Jurkat, Clone E6-1 (cell line): ENCODE data around the gene TEX10.

Experiments
- DNase-seq: peaks from one replicate; pipeline ENCODE4 v3.0.0-alpha.2; 2011; ENCODE audit warnings: low read depth, low spot score
- H3K4me3 ChIP-seq: 2 replicates; pipeline ENCODE4 v1.5.1; 2011; ENCODE audit warnings: mild to moderate bottlenecking, low read length, control low read depth, moderate library complexity

TEX10 gene

GRCh38 chr9:100292414-100292813 lies 60.3 kb downstream of the TEX10 start:
- H3K4me3 ChIP-seq, result no peak overlapping the region
- DNase-seq, result no peak

DNA sequence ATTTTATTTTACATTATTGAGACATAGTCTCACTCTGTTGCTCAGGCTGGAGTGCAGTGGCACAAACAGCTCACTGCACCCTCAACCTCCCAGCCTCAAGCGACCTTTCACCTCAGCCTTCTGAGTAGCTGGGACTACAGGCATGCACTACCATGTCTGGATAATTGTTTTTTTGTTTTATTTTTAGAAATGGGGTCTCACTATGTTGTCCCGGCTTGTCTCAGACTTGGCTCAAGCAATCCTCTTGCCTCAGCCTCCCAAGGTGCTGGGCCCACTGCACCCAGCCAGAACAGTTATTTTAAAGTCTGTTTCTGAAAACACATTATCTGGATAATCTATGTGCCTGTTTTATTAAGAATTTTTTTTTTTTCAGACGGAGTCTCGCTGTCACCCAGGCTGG lies 62.0 kb downstream of the TEX10 start:
- DNase-seq, result no peak
- H3K4me3 ChIP-seq, result no peak overlapping the region

DNA sequence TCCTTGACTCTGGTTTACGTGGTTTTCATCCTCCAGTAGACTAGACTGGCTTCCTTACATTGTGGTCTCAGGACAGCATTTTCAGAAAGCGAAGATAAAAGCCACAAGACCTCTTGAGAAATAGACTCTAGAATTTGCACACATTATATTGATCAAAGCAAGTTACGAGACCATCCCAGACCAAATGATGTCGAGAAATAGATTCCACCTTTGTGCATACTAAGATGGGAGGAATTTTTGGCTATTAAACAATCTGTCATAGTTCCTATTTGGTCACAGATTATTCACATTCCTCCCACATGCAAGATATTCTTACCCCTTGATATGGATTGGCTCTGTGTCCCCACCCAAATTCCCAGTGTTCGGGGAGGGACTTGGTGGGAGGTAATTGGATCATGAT lies 65.6 kb downstream of the TEX10 start:
- no peak overlapping the region for H3K4me3 ChIP-seq
- no peak for DNase-seq

GRCh38 chr9:100286257-100286656 lies 66.5 kb downstream of the TEX10 start:
- no peak for DNase-seq
- H3K4me3 ChIP-seq, result no peak overlapping the region

- no peak for DNase-seq
- no peak overlapping the region for H3K4me3 ChIP-seq
These were observed 67.1 kb downstream of the TEX10 start for GRCh38 chr9:100285601-100286000.

DNA sequence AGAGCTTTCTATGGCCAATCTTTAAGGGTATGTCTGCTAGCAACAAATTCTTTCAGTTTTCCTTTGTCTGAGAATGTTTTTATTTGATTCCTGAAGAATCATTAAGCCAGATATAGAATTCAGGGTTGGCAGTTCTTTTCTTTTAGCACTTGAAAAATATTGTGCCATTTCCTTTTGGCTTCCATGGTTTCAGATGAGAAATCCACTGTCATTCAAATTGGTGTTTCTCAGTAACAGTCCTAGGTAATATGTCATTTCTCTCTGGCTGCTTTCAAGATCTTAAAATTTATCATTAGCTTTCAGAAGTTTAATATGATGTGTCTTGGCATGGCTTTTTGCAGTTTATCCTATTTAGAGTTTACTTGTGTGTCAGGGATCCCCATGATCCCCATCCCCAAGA lies 67.7 kb downstream of the TEX10 start:
- no peak for DNase-seq
- H3K4me3 ChIP-seq, result no peak overlapping the region

DNA sequence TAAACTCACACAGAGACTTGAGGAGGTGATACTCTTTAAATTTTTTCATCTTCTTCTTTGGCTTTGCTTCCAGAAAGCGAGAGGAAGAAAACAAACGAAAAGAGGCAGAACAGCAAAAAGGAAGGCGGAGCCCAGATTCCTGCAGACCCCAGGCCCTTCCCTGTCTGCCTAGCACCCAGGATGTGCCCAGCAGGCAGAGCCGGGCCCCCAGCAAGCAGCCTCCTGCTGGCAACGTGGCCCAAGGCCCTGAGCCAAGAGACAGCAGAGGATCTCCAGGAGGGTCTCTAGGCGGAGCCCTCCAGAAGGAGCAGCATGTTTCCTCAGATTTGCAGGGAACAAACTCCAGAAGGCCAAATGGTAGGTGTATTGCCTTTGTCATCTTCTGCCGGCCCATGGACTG lies 68.5 kb downstream of the TEX10 start:
- no peak for DNase-seq
- H3K4me3 ChIP-seq, result no peak overlapping the region

DNA sequence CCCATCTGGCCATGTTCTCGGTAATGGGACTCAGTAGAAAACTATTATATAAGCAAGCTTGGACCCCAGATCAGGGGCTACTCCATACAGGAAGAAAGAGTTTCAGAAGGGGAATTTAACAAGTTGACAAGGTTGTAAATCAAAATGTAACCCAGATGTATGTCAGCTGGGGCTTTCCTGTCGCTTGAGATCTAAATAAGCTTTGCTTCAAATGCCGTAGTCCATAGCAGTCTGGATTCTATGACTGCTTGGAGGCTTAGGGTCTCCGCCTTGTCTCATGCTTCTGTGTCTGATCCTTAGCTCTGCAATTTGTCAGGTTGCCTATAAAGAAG lies 70.4 kb downstream of the TEX10 start:
- no peak overlapping the region for H3K4me3 ChIP-seq
- no peak for DNase-seq

- no peak for DNase-seq
- H3K4me3 ChIP-seq, result no peak overlapping the region
These were observed 70.9 kb downstream of the TEX10 start for GRCh38 chr9:100281676-100282387.

GRCh38 chr9:100281066-100281465 lies 71.7 kb downstream of the TEX10 start:
- no peak overlapping the region for H3K4me3 ChIP-seq
- DNase-seq, result no peak

DNA sequence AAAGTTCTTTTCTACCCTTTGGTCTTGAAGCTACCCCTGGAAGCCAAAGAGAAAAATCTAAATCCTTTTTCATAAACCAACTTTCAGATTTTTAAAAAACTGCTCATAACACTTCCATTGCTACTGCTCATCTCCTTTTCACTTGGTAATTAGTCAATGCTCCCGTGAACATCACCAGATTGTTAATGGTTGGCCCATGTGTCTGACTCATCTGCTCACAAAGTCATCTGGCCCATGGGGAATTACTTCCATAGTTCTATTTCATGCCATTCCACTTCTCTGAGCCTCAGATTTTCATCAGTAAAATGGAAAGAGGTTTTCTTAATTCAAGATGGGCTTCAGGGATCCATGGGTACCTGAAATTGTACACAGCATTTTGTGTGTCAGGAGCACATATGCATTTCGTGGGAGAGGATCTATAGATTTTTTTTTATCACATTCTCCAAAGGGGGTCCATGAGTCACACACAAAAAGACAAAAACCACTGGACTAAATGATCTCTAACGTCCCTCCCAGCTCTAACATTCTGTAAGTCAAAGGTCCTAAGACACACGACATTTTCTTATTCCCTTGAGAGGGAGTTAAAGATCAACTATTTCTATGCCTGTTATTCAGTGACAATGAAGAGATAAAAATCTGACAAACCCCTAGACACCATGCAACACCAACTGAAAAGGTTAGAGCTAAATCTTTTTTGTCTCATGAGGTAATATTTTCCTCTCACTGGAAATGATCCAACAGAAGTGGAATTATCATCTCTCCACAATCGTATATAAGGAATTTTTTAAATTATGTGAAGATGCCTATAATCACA lies 75.4 kb downstream of the TEX10 start:
- DNase-seq, result no peak
- no peak overlapping the region for H3K4me3 ChIP-seq

GRCh38 chr9:100269656-100270055 lies 83.1 kb downstream of the TEX10 start:
- H3K4me3 ChIP-seq, result no peak overlapping the region
- no peak for DNase-seq

DNA sequence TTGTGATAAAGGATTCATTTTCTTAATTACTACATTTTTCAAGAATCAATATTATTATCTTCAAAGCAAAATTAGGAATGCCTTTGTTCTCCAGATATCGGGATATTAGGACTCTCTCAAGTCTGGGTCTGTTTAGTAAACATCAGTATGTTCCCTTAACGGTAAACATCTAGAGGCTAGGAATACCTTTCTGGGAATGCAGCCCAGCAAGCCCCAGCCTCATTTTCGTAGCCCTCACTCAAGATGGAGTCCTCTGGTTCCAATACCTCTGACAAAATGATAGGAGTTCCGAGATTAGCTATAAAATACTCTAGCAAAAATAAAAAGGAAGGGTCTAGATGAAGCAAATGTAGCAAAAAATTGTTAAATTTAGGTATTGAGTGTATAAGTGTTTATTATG lies 84.5 kb downstream of the TEX10 start:
- no peak for DNase-seq
- no peak overlapping the region for H3K4me3 ChIP-seq

- DNase-seq, result no peak
- no peak overlapping the region for H3K4me3 ChIP-seq
These were observed 85.5 kb downstream of the TEX10 start for GRCh38 chr9:100267211-100267610.
